Measurements from ENCODE around the gene MYL1.

Gene MYL1

DNA sequence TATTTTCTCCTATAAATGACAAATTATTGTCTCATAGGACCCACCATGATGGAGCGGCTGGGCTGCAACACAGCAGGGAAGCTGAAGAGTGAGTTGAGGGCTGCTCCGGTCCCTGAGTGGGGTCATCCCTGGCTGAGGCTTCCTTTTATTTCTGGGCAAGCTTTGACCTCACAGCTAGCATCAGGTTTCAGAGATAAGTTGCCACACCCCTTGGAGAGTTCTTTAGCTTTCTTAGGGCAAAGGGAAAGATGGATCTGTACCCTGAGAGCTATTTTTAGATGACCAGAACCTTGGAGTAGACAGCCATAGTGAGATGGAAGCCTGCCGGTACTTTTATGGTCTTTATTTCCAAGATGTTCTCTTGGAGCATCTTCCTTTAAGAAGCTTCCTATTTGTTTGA is 11.5 kb downstream of the MYL1 start:
- no peak for DNase-seq (ENCODE audit: low spot score in 2 of 2)
- H3K27ac Mint-ChIP-seq (ENCODE audit: low read depth), result no peak overlapping the region
- no peak overlapping the region for H3K4me3 Mint-ChIP-seq
- H3K4me1 Mint-ChIP-seq, result no peaks in the 10 kb centered on the region
- no peaks in the 10 kb centered on the region for H3K27me3 Mint-ChIP-seq
- no peaks in the 10 kb centered on the region for H3K9me3 Mint-ChIP-seq
- no peaks in the 10 kb centered on the region for H3K36me3 Mint-ChIP-seq (ENCODE audit: insufficient read depth)
- no peak for ATAC-seq (replicated peaks; ENCODE audit: extremely low read depth, poor library complexity, severe bottlenecking)

DNA sequence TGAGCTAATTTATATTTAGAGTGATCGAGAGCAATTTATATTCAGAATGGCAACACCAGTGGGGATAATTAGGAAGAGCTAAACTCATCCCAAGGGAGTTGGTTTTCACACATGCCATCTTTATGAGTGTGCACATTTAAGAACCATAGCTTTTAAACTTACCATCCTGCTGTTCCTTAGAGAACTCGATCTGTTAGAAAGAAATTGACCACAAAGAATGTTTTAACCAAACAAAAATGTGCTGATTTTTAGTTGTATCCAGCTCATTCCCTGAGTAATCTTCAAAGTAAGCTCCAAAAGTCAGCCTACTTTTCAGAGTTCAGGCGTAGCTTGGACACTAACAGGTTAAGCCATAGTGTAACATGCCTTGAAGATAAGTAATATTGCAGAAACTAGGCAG is 12.6 kb downstream of the MYL1 start:
- Mint-ChIP-seq H3K4me3 (no peak overlapping the region), H3K27me3 (no peaks in the 10 kb centered on the region), H3K27ac (ENCODE audit: low read depth) (no peak overlapping the region), H3K9me3 (no peaks in the 10 kb centered on the region), H3K4me1 (no peaks in the 10 kb centered on the region), H3K36me3 (ENCODE audit: insufficient read depth) (no peaks in the 10 kb centered on the region)
- ATAC-seq (replicated peaks; ENCODE audit: extremely low read depth, poor library complexity, severe bottlenecking) (no peak), DNase-seq (ENCODE audit: low spot score in 2 of 2) (no peak)

DNA sequence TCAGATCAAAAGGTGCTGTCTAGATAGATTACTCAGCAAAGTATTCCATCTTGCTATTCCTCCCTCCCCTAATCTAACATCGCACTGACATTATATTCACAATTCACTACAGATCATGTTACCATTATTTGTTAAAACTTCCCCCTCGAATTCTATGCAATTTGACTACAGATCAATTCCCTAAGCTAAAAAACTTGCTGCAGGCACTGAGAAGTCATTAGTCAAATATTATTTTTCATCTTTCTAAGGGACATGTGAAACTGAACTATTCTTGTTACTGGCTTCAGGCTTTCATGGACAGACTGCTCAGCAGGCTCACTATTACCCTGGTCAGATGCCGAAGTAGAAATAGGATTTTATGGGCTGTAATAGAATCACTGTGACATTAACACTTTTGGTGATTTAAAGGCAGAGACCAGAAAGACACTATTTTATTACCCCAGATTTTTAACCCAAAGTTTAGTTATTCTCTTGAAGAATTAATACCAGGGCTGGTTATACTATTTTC is 15.1 kb downstream of the MYL1 start:
- Mint-ChIP-seq H3K9me3 (no peaks in the 10 kb centered on the region), H3K27ac (ENCODE audit: low read depth) (no peak overlapping the region), H3K4me1 (no peaks in the 10 kb centered on the region), H3K27me3 (no peaks in the 10 kb centered on the region), H3K4me3 (no peak overlapping the region), H3K36me3 (ENCODE audit: insufficient read depth) (no peaks in the 10 kb centered on the region)
- no peak for ATAC-seq (replicated peaks; ENCODE audit: extremely low read depth, poor library complexity, severe bottlenecking)
- DNase-seq (ENCODE audit: low spot score in 2 of 2), result no peak

DNA sequence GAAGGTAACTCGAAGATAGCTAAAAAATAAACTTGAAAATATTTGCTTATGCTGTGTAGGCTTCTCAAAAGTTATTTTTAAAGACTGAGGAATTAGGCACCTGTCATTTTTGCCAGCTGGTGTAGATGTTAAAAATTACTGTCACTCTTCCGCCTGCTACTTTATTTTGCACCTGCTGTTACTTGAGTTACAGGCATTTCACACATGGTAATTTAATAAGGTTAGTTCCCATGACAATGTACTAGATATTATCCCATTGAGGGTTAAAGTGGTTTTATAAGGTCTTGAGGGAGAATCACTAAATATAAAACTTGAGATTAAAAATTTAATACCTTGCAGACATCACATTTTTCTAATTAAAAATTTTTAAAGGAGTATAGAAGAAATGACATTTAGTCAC is 26.6 kb downstream of the MYL1 start:
- Mint-ChIP-seq H3K36me3 (ENCODE audit: insufficient read depth) (no peaks in the 10 kb centered on the region), H3K4me3 (no peak overlapping the region), H3K4me1 (no peaks in the 10 kb centered on the region), H3K9me3 (peaks cover 6% of the 10 kb centered on the region), H3K27me3 (peaks cover 8% of the 10 kb centered on the region), H3K27ac (ENCODE audit: low read depth) (no peak overlapping the region)
- ATAC-seq (replicated peaks; ENCODE audit: extremely low read depth, poor library complexity, severe bottlenecking) (no peak), DNase-seq (ENCODE audit: low spot score in 2 of 2) (no peak)

GRCh38 chr2:210287301-210287700 is 27.7 kb downstream of the MYL1 start:
- Mint-ChIP-seq H3K4me3 (no peak overlapping the region), H3K27me3 (peaks cover 8% of the 10 kb centered on the region), H3K9me3 (peaks cover 10% of the 10 kb centered on the region), H3K36me3 (ENCODE audit: insufficient read depth) (no peaks in the 10 kb centered on the region), H3K4me1 (no peaks in the 10 kb centered on the region), H3K27ac (ENCODE audit: low read depth) (no peak overlapping the region)
- ATAC-seq (replicated peaks; ENCODE audit: extremely low read depth, poor library complexity, severe bottlenecking) (no peak), DNase-seq (ENCODE audit: low spot score in 2 of 2) (no peak)

DNA sequence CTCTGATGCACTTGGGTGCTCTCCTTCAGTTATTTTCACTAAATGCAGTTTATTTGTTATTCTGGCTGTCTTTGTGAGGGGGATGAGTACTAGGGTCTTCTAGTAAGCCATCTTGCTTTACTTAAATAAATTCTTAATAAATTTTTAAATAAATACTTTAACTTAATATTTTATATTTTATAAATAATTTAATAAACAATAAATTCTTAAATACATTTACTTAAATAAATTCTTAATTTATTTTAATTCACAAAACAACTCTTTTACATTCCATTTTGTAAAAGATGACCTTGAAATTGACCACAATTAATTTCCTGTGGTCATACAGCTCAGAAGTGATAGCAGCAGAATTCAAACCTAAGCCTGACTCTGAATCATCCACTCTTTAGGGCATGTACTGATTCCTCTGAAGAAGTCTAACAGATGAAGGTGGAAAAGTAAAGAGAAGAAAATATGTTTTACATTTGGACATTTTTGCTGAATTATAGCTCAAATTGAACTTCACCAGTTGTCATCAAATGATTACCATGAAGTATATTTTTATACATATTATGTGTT is 28.8 kb downstream of the MYL1 start:
- H3K9me3 Mint-ChIP-seq, result peaks cover 10% of the 10 kb centered on the region
- H3K4me3 Mint-ChIP-seq, result no peak overlapping the region
- peaks cover 8% of the 10 kb centered on the region for H3K27me3 Mint-ChIP-seq
- no peak overlapping the region for H3K27ac Mint-ChIP-seq (ENCODE audit: low read depth)
- DNase-seq (ENCODE audit: low spot score in 2 of 2) (no peak), ATAC-seq (replicated peaks; ENCODE audit: extremely low read depth, poor library complexity, severe bottlenecking) (no peak)
- no peaks in the 10 kb centered on the region for H3K4me1 Mint-ChIP-seq
- H3K36me3 Mint-ChIP-seq (ENCODE audit: insufficient read depth), result peaks cover 1% of the 10 kb centered on the region

GRCh38 chr2:210277133-210277532 is 37.8 kb downstream of the MYL1 start:
- no peak for ATAC-seq (replicated peaks; ENCODE audit: extremely low read depth, poor library complexity, severe bottlenecking)
- H3K36me3 Mint-ChIP-seq (ENCODE audit: insufficient read depth), result peaks cover under 1% of the 10 kb centered on the region
- H3K4me3 Mint-ChIP-seq, result no peak overlapping the region
- H3K9me3 Mint-ChIP-seq, result peaks cover 5% of the 10 kb centered on the region
- H3K27ac Mint-ChIP-seq (ENCODE audit: low read depth), result no peak overlapping the region
- H3K27me3 Mint-ChIP-seq, result no peaks in the 10 kb centered on the region
- DNase-seq (ENCODE audit: low spot score in 2 of 2), result no peak
- no peaks in the 10 kb centered on the region for H3K4me1 Mint-ChIP-seq

GRCh38 chr2:210271300-210271699 is 43.7 kb downstream of the MYL1 start:
- DNase-seq (ENCODE audit: low spot score in 2 of 2) (no peak), ATAC-seq (replicated peaks; ENCODE audit: extremely low read depth, poor library complexity, severe bottlenecking) (no peak)
- no peaks in the 10 kb centered on the region for H3K9me3 Mint-ChIP-seq
- H3K27ac Mint-ChIP-seq (ENCODE audit: low read depth), result no peak overlapping the region
- no peak overlapping the region for H3K4me3 Mint-ChIP-seq
- H3K36me3 Mint-ChIP-seq (ENCODE audit: insufficient read depth), result no peaks in the 10 kb centered on the region
- H3K27me3 Mint-ChIP-seq, result no peaks in the 10 kb centered on the region
- H3K4me1 Mint-ChIP-seq, result no peaks in the 10 kb centered on the region

- no peak for ATAC-seq (replicated peaks; ENCODE audit: extremely low read depth, poor library complexity, severe bottlenecking)
- no peaks in the 10 kb centered on the region for H3K36me3 Mint-ChIP-seq (ENCODE audit: insufficient read depth)
- H3K27me3 Mint-ChIP-seq, result no peaks in the 10 kb centered on the region
- no peak for DNase-seq (ENCODE audit: low spot score in 2 of 2)
- H3K4me1 Mint-ChIP-seq, result no peaks in the 10 kb centered on the region
- H3K27ac Mint-ChIP-seq (ENCODE audit: low read depth), result no peak overlapping the region
- no peaks in the 10 kb centered on the region for H3K9me3 Mint-ChIP-seq
- no peak overlapping the region for H3K4me3 Mint-ChIP-seq
Measured at GRCh38 chr2:210269148-210269547, 45.8 kb downstream of the MYL1 start.

- H3K27ac Mint-ChIP-seq (ENCODE audit: low read depth), result no peak overlapping the region
- no peaks in the 10 kb centered on the region for H3K36me3 Mint-ChIP-seq (ENCODE audit: insufficient read depth)
- H3K9me3 Mint-ChIP-seq, result no peaks in the 10 kb centered on the region
Measured at GRCh38 chr2:210268281-210268680, 46.7 kb downstream of the MYL1 start.

DNA sequence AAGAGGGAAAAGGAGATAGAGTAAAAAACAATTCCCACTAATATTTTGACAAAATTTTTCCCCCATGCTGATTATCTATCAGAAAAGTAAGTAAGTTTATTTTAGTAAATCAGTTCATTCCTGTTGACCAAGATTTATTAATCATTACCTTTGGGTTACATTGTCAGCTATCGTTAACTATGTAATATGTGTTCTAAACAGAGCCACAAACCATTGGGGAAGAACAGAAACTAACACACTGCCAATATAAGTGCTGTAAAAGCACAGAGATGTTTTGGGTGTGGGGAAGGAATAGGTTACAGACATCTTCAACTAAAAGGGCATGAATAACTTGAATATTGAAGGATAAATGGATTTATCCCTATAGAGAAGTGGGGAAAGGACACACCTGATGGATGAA is 47.3 kb downstream of the MYL1 start:
- H3K4me1 Mint-ChIP-seq, result no peaks in the 10 kb centered on the region
- H3K4me3 Mint-ChIP-seq, result no peak overlapping the region
- H3K27me3 Mint-ChIP-seq, result no peaks in the 10 kb centered on the region
- H3K36me3 Mint-ChIP-seq (ENCODE audit: insufficient read depth), result no peaks in the 10 kb centered on the region
- ATAC-seq (replicated peaks; ENCODE audit: extremely low read depth, poor library complexity, severe bottlenecking), result no peak
- H3K9me3 Mint-ChIP-seq, result no peaks in the 10 kb centered on the region
- no peak overlapping the region for H3K27ac Mint-ChIP-seq (ENCODE audit: low read depth)
- no peak for DNase-seq (ENCODE audit: low spot score in 2 of 2)

More at GRCh38 chr2:210268281-210268680, 46.7 kb downstream of the MYL1 start:
- no peaks in the 10 kb centered on the region for H3K27me3 Mint-ChIP-seq
- DNase-seq (ENCODE audit: low spot score in 2 of 2), result no peak
- H3K4me1 Mint-ChIP-seq, result no peaks in the 10 kb centered on the region
- no peak for ATAC-seq (replicated peaks; ENCODE audit: extremely low read depth, poor library complexity, severe bottlenecking)
- H3K4me3 Mint-ChIP-seq, result no peak overlapping the region

- no peaks in the 10 kb centered on the region for H3K27me3 Mint-ChIP-seq
- no peak overlapping the region for H3K4me3 Mint-ChIP-seq
- ATAC-seq (replicated peaks; ENCODE audit: extremely low read depth, poor library complexity, severe bottlenecking) (no peak), DNase-seq (ENCODE audit: low spot score in 2 of 2) (no peak)
- no peaks in the 10 kb centered on the region for H3K9me3 Mint-ChIP-seq
- no peaks in the 10 kb centered on the region for H3K36me3 Mint-ChIP-seq (ENCODE audit: insufficient read depth)
- H3K4me1 Mint-ChIP-seq, result no peaks in the 10 kb centered on the region
- no peak overlapping the region for H3K27ac Mint-ChIP-seq (ENCODE audit: low read depth)
Measured at GRCh38 chr2:210264282-210264681, 50.7 kb downstream of the MYL1 start.

GRCh38 chr2:210263841-210264240 is 51.1 kb downstream of the MYL1 start:
- DNase-seq (ENCODE audit: low spot score in 2 of 2), result no peak
- Mint-ChIP-seq H3K27ac (ENCODE audit: low read depth) (no peak overlapping the region), H3K36me3 (ENCODE audit: insufficient read depth) (no peaks in the 10 kb centered on the region), H3K4me3 (no peak overlapping the region), H3K4me1 (no peaks in the 10 kb centered on the region), H3K9me3 (no peaks in the 10 kb centered on the region), H3K27me3 (no peaks in the 10 kb centered on the region)
- ATAC-seq (replicated peaks; ENCODE audit: extremely low read depth, poor library complexity, severe bottlenecking), result no peak

DNA sequence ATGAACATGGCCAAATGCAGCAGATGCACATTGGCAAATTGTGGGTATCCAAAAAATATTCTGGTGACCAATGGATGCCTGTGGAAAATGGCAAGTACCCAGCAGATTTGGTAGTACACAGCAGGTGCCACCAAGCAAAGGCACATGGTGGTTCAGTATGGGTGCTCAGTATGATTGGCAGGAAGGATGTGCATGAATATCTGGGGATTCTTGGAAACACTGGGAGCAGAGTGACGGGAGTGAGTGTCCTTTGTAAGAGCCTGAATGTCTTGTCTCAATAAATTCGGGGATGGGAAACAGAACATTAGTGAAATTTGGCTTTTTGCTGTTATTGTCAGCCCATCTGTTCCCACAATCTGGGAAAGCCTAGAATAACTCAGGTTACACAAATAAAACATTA is 52.9 kb downstream of the MYL1 start:
- Mint-ChIP-seq H3K4me3 (no peak overlapping the region), H3K27me3 (no peaks in the 10 kb centered on the region), H3K36me3 (ENCODE audit: insufficient read depth) (no peaks in the 10 kb centered on the region), H3K9me3 (no peaks in the 10 kb centered on the region), H3K4me1 (no peaks in the 10 kb centered on the region), H3K27ac (ENCODE audit: low read depth) (no peak overlapping the region)
- DNase-seq (ENCODE audit: low spot score in 2 of 2) (no peak), ATAC-seq (replicated peaks; ENCODE audit: extremely low read depth, poor library complexity, severe bottlenecking) (no peak)
